ENCODE results near the gene CHTOP.

Gene CHTOP

GRCh38 chr1:153655333-153655732 lies 21.5 kb downstream of the CHTOP start:
- Histone ChIP-seq H2AFZ (ENCODE audit: low read depth, low read length) (no peak overlapping the region), H4K20me1 (ENCODE audit: insufficient read depth, low read length) (no peaks in the 10 kb centered on the region), H3K4me3 (ENCODE audit: low read depth in 1 of 2, low read length in 2 of 2) (no peak overlapping the region), H3K27me3 (ENCODE audit: insufficient read depth, low read length, poor library complexity) (no peaks in the 10 kb centered on the region), H3K4me2 (ENCODE audit: insufficient read depth, low read length) (no peak overlapping the region), H3K9me3 (ENCODE audit: insufficient read depth, low read length, severe bottlenecking) (no peaks in the 10 kb centered on the region), H3K79me2 (ENCODE audit: insufficient read depth, low read length) (peaks cover 17% of the 10 kb centered on the region), H3K36me3 (ENCODE audit: insufficient read depth, low read length) (peaks cover 4% of the 10 kb centered on the region; the same call in 1 of the 2 replicates), H3K9ac (ENCODE audit: low read depth, low read length) (no peak overlapping the region), H3K4me1 (ENCODE audit: insufficient read depth, low read length) (peaks cover 24% of the 10 kb centered on the region), H3K27ac (ENCODE audit: low read length) (no peak overlapping the region)
- TF ChIP-seq EZH2 (IDR thresholded peaks at IDR 0.05; ENCODE audit: borderline replicate concordance, low read depth, low read length, severe bottlenecking) (no peak), CTCF (IDR thresholded peaks at IDR 0.05; ENCODE audit: borderline replicate concordance, extremely low read depth, low read length, poor library complexity, severe bottlenecking) (no peak)
- ATAC-seq (ENCODE audit: insufficient read depth, low read depth) (no peak), DNase-seq (no peak)

- H3K4me1 ChIP-seq (ENCODE audit: insufficient read depth, low read length), result peaks cover 28% of the 10 kb centered on the region
- peak within 1 kb of the TSS; percentile 67 to 85 for H3K4me3 ChIP-seq (ENCODE audit: low read depth in 1 of 2, low read length in 2 of 2)
- peak within 1 kb of the TSS; percentile 90 for H3K27ac ChIP-seq (ENCODE audit: low read length)
- TF ChIP-seq EZH2 (IDR thresholded peaks at IDR 0.05; ENCODE audit: borderline replicate concordance, low read depth, low read length, severe bottlenecking) (no peak), CTCF (IDR thresholded peaks at IDR 0.05; ENCODE audit: borderline replicate concordance, extremely low read depth, low read length, poor library complexity, severe bottlenecking) (peak; percentile 32)
- no peaks in the 10 kb centered on the region for H3K27me3 ChIP-seq (ENCODE audit: insufficient read depth, low read length, poor library complexity)
- peaks cover 35% of the 10 kb centered on the region for H3K36me3 ChIP-seq (ENCODE audit: insufficient read depth, low read length)
- H4K20me1 ChIP-seq (ENCODE audit: insufficient read depth, low read length), result peaks cover 5% of the 10 kb centered on the region; the same call in 1 of the 2 replicates
- H3K79me2 ChIP-seq (ENCODE audit: insufficient read depth, low read length), result peaks cover 17% of the 10 kb centered on the region
- DNase-seq (peak; percentile 93), ATAC-seq (ENCODE audit: insufficient read depth, low read depth) (peak; percentile 96)
- H3K9me3 ChIP-seq (ENCODE audit: insufficient read depth, low read length, severe bottlenecking), result no peaks in the 10 kb centered on the region
- H2AFZ ChIP-seq (ENCODE audit: low read depth, low read length), result peak within 1 kb of the TSS; percentile 93
- peak within 1 kb of the TSS; percentile 70 for H3K4me2 ChIP-seq (ENCODE audit: insufficient read depth, low read length)
- peak within 1 kb of the TSS; percentile 79 for H3K9ac ChIP-seq (ENCODE audit: low read depth, low read length)
These were observed 24.7 kb downstream of the CHTOP start, which contains the start of gene SNAPIN for GRCh38 chr1:153658400-153659174. SNAPIN (plus strand) TSS chr1:153658703; CDS start chr1:153658744, 41 bp downstream.

GRCh38 chr1:153659175-153659534 lies 25.3 kb downstream of the CHTOP start:
- Histone ChIP-seq H3K4me3 (ENCODE audit: low read depth in 1 of 2, low read length in 2 of 2) (peak overlapping the region; percentile 67 to 85), H3K9me3 (ENCODE audit: insufficient read depth, low read length, severe bottlenecking) (no peaks in the 10 kb centered on the region), H2AFZ (ENCODE audit: low read depth, low read length) (peak overlapping the region; percentile 93), H3K4me2 (ENCODE audit: insufficient read depth, low read length) (peak overlapping the region; percentile 70), H4K20me1 (ENCODE audit: insufficient read depth, low read length) (peaks cover 5% of the 10 kb centered on the region; the same call in 1 of the 2 replicates), H3K27me3 (ENCODE audit: insufficient read depth, low read length, poor library complexity) (no peaks in the 10 kb centered on the region), H3K4me1 (ENCODE audit: insufficient read depth, low read length) (peaks cover 28% of the 10 kb centered on the region), H3K27ac (ENCODE audit: low read length) (peak overlapping the region; percentile 90), H3K9ac (ENCODE audit: low read depth, low read length) (peak overlapping the region; percentile 79), H3K79me2 (ENCODE audit: insufficient read depth, low read length) (peaks cover 17% of the 10 kb centered on the region), H3K36me3 (ENCODE audit: insufficient read depth, low read length) (peaks cover 40% of the 10 kb centered on the region)
- TF ChIP-seq EZH2 (IDR thresholded peaks at IDR 0.05; ENCODE audit: borderline replicate concordance, low read depth, low read length, severe bottlenecking) (no peak), CTCF (IDR thresholded peaks at IDR 0.05; ENCODE audit: borderline replicate concordance, extremely low read depth, low read length, poor library complexity, severe bottlenecking) (no peak)
- ATAC-seq (ENCODE audit: insufficient read depth, low read depth), result no peak
- DNase-seq, result no peak

Data from DND-41 (cell line).